RWPE2 (cell line): Measurements from ENCODE around the gene OR12D2.
"Not testable (repeated sequence)": the region's sequence is repeated elsewhere in the genome, so short reads cannot be mapped to it uniquely, and the experiment has no call there.

Experiments
- ATAC-seq: fragments of 200-7000 bp; cut with Tn5 transposase; 3 replicates; pipeline ENCODE4 v1.9.1; 2021; ENCODE audit warnings: low read depth
- DNase-seq: peaks from one replicate; pipeline ENCODE4 v3.0.0-alpha.2; 2020; ENCODE audit warnings: low spot score
- H3K27ac ChIP-seq: fragments of 450-650 bp; 2 replicates; pipeline ENCODE4 v1.5.1; 2017; ENCODE audit warnings: mild to moderate bottlenecking; ENCODE audit not compliant: poor library complexity, severe bottlenecking
- H3K27me3 ChIP-seq: fragments of 250-450 bp; sonication (Bioruptor Pico); 2 replicates; pipeline ENCODE4 v1.5.1; 2021; ENCODE audit warnings: mild to moderate bottlenecking, moderate library complexity; ENCODE audit not compliant: insufficient read depth, poor library complexity, severe bottlenecking
- H3K36me3 ChIP-seq: fragments of 250-450 bp; sonication (Bioruptor Pico); 2 replicates; pipeline ENCODE4 v1.5.1; 2020; ENCODE audit warnings: low read depth, mild to moderate bottlenecking, moderate library complexity
- H3K4me1 ChIP-seq: fragments of 250-450 bp; sonication (Bioruptor Pico); 2 replicates; pipeline ENCODE4 v1.5.1; 2021; ENCODE audit warnings: mild to moderate bottlenecking, moderate library complexity; ENCODE audit not compliant: insufficient read depth, poor library complexity, severe bottlenecking
- H3K4me3 ChIP-seq: fragments of 250-450 bp; sonication (Bioruptor Pico); 2 replicates; pipeline ENCODE4 v1.5.1; 2021; ENCODE audit warnings: mild to moderate bottlenecking, moderate library complexity; ENCODE audit not compliant: severe bottlenecking
- H3K9me3 ChIP-seq: fragments of 250-450 bp; sonication (Bioruptor Pico); 2 replicates; pipeline ENCODE4 v1.5.1; 2021; ENCODE audit warnings: mild to moderate bottlenecking, moderate library complexity; ENCODE audit not compliant: severe bottlenecking
- TF ChIP-seq, protein P1 (sequence below): fragments of 450-650 bp; IDR thresholded peaks from one replicate; pipeline ENCODE4 v1.5.1; 2017; ENCODE audit warnings: mild to moderate bottlenecking, moderate library complexity; ENCODE audit not compliant: poor library complexity, severe bottlenecking

The OR12D2 gene, protein sequence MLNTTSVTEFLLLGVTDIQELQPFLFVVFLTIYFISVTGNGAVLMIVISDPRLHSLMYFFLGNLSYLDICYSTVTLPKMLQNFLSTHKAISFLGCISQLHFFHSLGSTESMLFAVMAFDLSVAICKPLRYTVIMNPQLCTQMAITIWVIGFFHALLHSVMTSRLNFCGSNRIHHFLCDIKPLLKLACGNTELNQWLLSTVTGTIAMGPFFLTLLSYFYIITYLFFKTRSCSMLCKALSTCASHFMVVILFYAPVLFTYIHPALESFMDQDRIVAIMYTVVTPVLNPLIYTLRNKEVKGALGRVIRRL

DNA sequence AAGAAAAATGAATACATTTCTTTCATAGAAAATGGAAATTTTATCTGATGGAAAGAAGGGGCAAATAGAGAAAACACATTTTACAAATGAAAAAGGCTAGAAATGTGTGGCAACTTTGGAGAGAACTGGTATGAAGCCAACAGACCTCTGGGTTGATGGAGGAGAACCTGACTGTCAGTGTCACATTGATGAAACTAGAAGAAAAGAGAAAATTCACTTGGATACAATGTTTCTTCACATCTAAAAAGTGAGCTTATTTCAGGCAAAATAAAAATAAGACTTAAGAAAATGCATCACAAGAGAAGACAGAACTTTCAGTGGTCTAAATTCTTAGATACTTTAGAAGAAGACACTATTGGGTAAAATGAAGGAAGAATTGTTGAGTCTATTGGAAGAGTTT lies at the start of gene OR12D2:
Gene OR12D2 (plus strand): TSS at position 301 of the 400 bp plus-strand sequence. CDS start 1,069 bp downstream, outside the sequence.
- no peak for ATAC-seq
- no peak for DNase-seq
- H3K9me3 ChIP-seq = no peaks in the 10 kb centered on the region
- H3K4me1 ChIP-seq = no peaks in the 10 kb centered on the region
- no peaks in the 10 kb centered on the region for H3K27me3 ChIP-seq
- no peak within 1 kb of the TSS for H3K27ac ChIP-seq
- TF ChIP-seq, protein P1, sequence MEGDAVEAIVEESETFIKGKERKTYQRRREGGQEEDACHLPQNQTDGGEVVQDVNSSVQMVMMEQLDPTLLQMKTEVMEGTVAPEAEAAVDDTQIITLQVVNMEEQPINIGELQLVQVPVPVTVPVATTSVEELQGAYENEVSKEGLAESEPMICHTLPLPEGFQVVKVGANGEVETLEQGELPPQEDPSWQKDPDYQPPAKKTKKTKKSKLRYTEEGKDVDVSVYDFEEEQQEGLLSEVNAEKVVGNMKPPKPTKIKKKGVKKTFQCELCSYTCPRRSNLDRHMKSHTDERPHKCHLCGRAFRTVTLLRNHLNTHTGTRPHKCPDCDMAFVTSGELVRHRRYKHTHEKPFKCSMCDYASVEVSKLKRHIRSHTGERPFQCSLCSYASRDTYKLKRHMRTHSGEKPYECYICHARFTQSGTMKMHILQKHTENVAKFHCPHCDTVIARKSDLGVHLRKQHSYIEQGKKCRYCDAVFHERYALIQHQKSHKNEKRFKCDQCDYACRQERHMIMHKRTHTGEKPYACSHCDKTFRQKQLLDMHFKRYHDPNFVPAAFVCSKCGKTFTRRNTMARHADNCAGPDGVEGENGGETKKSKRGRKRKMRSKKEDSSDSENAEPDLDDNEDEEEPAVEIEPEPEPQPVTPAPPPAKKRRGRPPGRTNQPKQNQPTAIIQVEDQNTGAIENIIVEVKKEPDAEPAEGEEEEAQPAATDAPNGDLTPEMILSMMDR = no peak
- H3K36me3 ChIP-seq = no peaks in the 10 kb centered on the region
- no peak within 1 kb of the TSS for H3K4me3 ChIP-seq

DNA sequence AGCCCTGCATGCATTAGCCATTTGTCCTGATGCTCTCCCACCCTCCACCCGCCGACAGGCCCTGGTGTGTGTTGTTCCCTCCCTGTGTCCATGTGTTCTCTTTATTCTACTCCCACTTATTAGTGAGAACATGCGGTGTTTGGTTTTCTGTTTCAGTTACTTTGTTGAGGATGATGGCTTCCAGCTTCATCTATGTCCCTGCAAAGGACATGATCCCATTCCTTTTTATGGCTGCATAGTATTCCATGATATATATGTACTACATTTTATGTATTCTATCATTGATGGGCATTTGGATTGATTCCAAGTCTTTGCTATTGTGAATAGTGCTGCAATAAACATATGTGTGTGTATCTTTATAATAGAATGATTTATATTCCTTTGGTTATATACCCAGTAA lies 46.1 kb upstream of the OR12D2 start:
- H3K9me3 ChIP-seq, H3K27me3 ChIP-seq, DNase-seq, ATAC-seq, H3K27ac ChIP-seq, H3K4me1 ChIP-seq, H3K36me3 ChIP-seq, H3K4me3 ChIP-seq: not testable (repeated sequence)

DNA sequence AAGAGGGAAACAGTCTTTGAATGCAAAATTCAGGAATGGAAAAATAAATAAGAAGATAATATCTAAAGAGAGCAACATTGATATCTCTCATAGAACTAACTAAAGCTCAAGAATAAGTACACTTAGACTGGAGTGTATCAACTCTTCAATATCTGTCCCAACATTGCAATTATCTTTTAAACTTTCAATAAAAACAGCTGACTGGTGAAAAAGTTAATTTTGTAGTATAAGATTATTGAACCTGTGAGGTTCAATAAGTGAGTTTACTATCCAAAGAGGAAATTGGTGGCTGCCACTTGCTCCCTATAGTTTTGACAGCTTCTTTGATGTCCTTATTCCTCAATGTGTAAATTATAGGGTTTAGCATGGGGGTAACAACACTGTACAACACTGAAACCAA lies 40.5 kb upstream of the OR12D2 start:
- Histone ChIP-seq H3K4me3 (no peak overlapping the region), H3K36me3 (no peaks in the 10 kb centered on the region), H3K27me3 (no peaks in the 10 kb centered on the region), H3K4me1 (no peaks in the 10 kb centered on the region), H3K27ac (no peak overlapping the region), H3K9me3 (no peaks in the 10 kb centered on the region)
- no peak for DNase-seq
- no peak for ATAC-seq
- TF ChIP-seq, protein P1 = no peak

DNA sequence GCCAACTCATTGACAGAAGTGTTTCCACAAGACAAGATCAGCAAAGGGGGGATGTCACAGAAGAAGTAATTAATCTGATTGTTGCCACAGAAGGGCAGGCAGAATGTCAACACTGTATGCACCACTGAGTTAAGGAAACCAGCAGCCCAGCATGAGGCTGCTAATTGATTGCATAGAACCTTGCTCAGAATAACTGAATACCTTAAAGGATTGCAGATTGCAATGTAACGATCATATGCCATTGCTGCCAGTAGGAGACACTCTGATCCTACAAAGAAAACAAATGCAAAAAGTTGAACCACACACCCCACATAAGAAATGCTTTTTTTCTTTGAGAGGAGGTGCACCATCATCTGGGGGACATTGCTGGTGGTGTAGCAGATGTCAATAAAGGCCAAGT lies 39.8 kb upstream of the OR12D2 start:
- ATAC-seq = no peak
- TF ChIP-seq, protein P1 = no peak
- no peaks in the 10 kb centered on the region for H3K9me3 ChIP-seq
- no peak for DNase-seq
- no peaks in the 10 kb centered on the region for H3K4me1 ChIP-seq
- no peak overlapping the region for H3K27ac ChIP-seq
- H3K4me3 ChIP-seq = no peak overlapping the region
- no peaks in the 10 kb centered on the region for H3K36me3 ChIP-seq
- H3K27me3 ChIP-seq = no peaks in the 10 kb centered on the region

DNA sequence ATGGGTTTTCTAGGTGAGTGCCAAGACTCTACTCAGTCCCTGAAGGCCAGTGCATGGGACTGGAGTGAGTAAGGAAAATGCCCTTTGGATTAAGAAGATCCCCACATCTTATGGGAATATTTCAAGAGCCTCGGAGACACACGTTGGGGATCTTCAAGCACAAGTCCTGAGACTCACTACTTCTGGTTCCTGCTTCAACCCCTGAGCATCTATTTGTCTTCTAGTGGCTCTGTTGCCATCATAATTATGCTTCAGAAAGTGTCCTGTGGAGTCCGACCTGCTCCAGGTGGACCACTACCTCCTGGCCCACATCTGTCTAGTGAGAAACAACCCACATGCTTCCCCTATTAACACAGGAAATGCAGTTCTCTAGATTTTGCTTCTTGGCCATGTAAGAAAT lies 26.7 kb upstream of the OR12D2 start, which contains the start of gene OR5V1:
Gene OR5V1 (minus strand): TSS at position 101 of the 400 bp plus-strand sequence. CDS start 12,670 bp downstream, outside the sequence.
- Histone ChIP-seq H3K9me3 (no peaks in the 10 kb centered on the region), H3K27me3 (peaks cover 8% of the 10 kb centered on the region), H3K36me3 (no peaks in the 10 kb centered on the region), H3K4me3 (no peak within 1 kb of the TSS), H3K27ac (no peak within 1 kb of the TSS), H3K4me1 (no peaks in the 10 kb centered on the region)
- no peak for ATAC-seq
- TF ChIP-seq, protein P1 = no peak
- DNase-seq = no peak
